Inferior parietal cortex (tissue), 1 donor: ENCODE results near the gene SGIP1.
"Not testable (repeated sequence)": the region's sequence is repeated elsewhere in the genome, so short reads cannot be mapped to it uniquely, and the experiment has no call there.

Experiments used
- DNase-seq: peaks from one replicate; pipeline ENCODE4 v3.0.0-alpha.2; 2016; ENCODE audit errors: extremely low spot score

SGIP1 gene

GRCh38 chr1:66769512-66770229 lies 235.7 kb downstream of the SGIP1 start:
- no peak for DNase-seq

GRCh38 chr1:66770240-66770639 lies 236.3 kb downstream of the SGIP1 start:
- no peak for DNase-seq

DNA sequence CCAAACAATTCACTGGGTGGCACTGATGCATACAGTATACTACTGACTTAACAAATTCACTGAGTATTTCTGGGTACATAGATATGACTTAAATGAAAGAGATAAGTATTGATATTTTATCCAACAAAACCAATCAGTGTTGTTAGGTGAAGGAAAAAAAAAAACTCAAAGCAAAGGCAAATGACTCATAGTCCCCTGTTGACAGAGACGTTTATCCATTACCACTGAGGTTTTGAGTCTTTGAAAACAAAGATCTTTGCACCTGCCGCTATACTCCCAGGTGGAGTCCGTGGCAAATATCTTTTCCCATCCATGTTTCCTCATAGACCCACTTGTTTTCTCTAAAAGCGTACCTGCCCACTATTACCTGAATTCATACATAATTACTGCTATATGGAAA lies 236.7 kb downstream of the SGIP1 start:
- DNase-seq = no peak

- DNase-seq = no peak
Measured at GRCh38 chr1:66773227-66773626, 239.3 kb downstream of the SGIP1 start.

- DNase-seq = no peak
Measured at GRCh38 chr1:66774438-66774837, 240.5 kb downstream of the SGIP1 start.

DNA sequence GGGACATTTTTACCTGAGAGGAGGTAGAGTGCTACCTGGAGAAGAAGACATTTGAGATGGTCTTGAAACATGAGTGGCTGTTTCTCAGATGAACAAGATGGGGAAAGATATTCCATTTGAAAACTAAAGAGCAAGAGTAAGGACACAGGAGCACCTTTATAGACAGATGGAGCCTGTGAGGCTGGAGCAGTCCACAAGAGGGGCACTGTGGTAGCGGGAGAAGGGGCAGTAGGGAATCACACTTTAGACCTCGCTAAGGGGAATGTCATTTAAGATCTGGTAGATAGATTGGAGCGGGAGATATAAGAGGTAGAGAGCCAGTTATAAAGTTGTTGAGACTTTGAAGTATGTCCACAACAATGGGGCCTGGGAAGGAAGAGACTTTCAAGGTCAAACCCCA lies 241.7 kb downstream of the SGIP1 start:
- DNase-seq = no peak

DNA sequence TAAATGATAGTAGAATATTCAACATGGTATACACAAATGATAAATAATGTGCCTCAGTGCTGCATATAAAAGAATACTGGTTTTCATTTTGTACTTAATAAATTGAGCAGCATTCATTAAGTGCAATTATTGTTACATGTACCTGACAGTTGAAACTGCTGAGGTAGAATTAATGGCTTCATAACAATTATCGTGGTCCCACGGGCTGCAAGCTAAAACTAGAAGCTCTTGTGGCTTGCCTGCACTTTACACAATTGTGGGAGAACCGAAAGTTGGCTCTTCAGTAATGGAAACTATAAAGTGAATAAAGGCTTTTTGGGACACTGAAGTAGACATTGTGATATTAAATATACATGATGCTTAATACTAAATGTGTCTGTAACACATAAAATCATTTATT lies 243.9 kb downstream of the SGIP1 start:
- no peak for DNase-seq

DNA sequence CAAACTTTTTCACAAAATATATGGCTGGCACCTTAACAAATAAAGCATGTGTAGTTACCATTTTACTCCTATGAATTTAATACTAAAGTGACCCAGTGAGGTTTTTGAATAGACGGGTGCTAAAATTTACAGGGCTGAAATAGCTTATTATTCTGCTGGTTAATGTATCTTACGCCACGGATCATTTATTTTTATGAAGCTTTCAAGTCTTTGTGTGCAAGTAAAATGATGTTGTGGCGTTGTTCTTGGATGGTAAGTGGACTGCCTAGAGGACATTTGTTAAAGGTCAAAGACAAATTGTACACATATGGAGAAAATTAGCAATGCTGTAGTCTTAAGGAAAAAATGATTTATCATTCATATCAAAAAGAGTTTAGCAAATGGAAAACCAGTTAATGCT lies 244.3 kb downstream of the SGIP1 start:
- DNase-seq = no peak

- DNase-seq = no peak
Measured at GRCh38 chr1:66778969-66779368, 245.0 kb downstream of the SGIP1 start.

DNA sequence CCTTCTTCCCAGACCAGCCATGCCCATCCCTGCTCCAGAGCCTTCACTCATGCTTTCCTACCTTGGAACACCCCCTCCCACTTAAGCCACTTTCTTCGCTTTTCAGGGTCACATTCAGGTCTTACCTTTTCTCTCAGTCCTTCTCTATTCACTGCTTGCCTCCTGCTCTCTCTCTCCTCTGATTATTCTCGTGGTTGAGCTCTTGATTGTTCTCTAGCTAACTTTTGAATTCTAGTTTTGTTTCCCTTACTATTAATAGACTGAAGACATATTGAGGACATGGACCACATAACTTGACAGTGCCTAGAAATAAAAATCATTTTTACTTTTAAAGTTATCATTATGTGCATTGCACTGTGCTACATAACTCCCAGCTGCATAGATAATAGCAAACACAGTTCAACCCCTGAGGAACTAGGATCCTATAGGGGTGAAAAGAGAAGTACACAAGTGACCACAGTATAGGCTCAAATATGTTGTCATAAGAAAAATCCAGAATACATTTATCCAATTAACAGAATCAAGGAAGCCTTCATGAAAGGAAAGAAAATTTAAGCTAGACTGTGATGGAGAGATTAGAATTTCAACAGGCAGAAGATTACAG lies 245.6 kb downstream of the SGIP1 start:
- DNase-seq = no peak

GRCh38 chr1:66785800-66786199 lies 251.8 kb downstream of the SGIP1 start:
- DNase-seq = not testable (repeated sequence)

- DNase-seq = no peak
Measured at GRCh38 chr1:66787641-66788040, 253.7 kb downstream of the SGIP1 start.

DNA sequence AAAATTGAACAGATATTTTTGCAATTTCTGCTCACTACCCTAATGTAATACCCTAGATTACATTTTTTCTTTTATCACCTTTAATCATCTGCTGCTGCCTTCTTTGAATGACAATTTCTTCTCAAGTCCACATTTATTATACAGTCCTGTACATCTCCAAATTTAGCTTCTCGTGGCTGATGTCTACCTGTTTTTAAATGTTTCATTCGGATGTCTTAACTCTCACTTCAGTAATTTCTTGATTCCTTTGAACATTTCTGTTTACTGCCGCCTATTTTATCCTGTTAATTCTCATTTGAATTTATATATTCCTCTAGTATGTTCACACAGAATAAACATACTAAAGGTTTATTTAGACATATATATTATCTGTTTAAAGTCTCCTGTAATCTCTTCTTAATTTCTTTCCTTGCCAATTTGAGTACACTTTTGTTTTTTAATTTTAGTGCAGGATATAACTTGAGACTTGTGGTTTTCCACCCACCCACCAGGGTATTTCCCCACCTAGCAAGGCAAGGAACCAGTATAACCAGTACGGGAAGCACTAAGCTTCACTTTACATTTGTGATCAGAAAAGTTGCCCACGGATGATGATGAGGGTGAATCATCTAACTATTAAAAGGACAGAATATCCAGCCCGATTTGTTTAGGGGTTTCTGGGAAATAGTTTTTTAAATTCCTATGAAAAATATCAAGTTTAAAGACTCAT lies 254.4 kb downstream of the SGIP1 start:
- no peak for DNase-seq

- DNase-seq = no peak
Measured at GRCh38 chr1:66791621-66792610, 258.0 kb downstream of the SGIP1 start.

DNA sequence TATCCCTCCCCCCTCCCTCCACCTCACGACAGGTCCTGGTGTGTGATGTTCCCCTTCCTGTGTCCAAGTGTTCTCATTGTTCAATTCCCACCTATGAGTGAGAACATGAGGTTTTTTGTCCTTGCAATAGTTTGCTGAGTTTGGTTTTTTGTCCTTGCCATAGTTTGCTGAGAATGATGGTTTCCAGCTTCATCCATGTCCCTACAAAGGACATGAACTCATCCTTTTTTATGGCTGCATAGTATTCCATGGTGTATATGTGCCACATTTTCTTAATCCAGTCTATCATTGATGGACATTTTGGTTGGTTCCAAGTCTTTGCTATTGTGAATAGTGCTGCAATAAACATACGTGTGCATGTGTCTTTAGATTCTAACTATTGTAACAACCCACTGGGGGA lies 261.9 kb downstream of the SGIP1 start:
- not testable (repeated sequence) for DNase-seq
